ENCODE data around the gene KCTD15. TPM values are rescaled to one million over a fixed set of nuclear protein-coding genes. Genes with fewer than 3 reads are reported as not detected.

The KCTD15 gene
- total and polyA plus RNA-seq, 2 donors (not counting 1 experiment from before 2014, with no cell fraction given), result 0.54 to 0.81 TPM

- H3K9me3 ChIP-seq (ENCODE audit: control extremely low read depth in 1 of 3, control insufficient read depth in 2 of 3, insufficient read depth in 1 of 3, low read length in 2 of 3), result peaks cover 0 to 8% (median 0%) of the 10 kb centered on the region in 3 donors
- H3K27me3 ChIP-seq (replicated peaks in 1 of 4; ENCODE audit: control extremely low read depth in 1 of 4, control insufficient read depth in 3 of 4, insufficient read depth in 4 of 4, low read length in 3 of 4), result no peaks in the 10 kb centered on the region
- Mint-ChIP-seq H3K4me3 (no peak overlapping the region), H3K4me1 (no peaks in the 10 kb centered on the region), H3K27ac (no peak overlapping the region), H3K27me3 (peaks cover 20% of the 10 kb centered on the region), H3K9me3 (ENCODE audit: insufficient read depth) (no peaks in the 10 kb centered on the region)
- no peak overlapping the region for H3K4me2 ChIP-seq (replicated peaks; ENCODE audit: low read depth, low read length, poor library complexity, severe bottlenecking)
- H3K9ac ChIP-seq (ENCODE audit: low read length), result no peak overlapping the region
- no peaks in the 10 kb centered on the region for H3K36me3 ChIP-seq (replicated peaks in 1 of 2; ENCODE audit: control extremely low read depth in 1 of 2, control insufficient read depth in 1 of 2, extremely low read depth in 1 of 2, insufficient read depth in 2 of 2, low read length in 1 of 2)
- CTCF ChIA-PET, result interaction anchor here (0.9 to 1.6 kb wide), 4 partner anchors 9 to 339 kb away, joined by 3 to 9 read pairs (median 4); no protein-coding TSS in a partner anchor
- no peaks in the 10 kb centered on the region for H3K4me1 ChIP-seq (ENCODE audit: control insufficient read depth in 2 of 2, insufficient read depth in 2 of 2, low read length in 2 of 2)
- no peak overlapping the region for H3K27ac ChIP-seq (ENCODE audit: low read length in 2 of 2)
- TF ChIP-seq CTCF (IDR thresholded peaks at IDR 0.05), result no peak
- no peak for TF ChIP-seq EZH2 (IDR thresholded peaks at IDR 0.05; ENCODE audit: borderline replicate concordance, insufficient read depth, low read depth, low read length, poor library complexity, severe bottlenecking)
- H2AFZ ChIP-seq (ENCODE audit: insufficient read depth, low read depth, low read length, poor library complexity, severe bottlenecking), result no peak overlapping the region
- POLR2A ChIA-PET, result no interaction called here
- H3K79me2 ChIP-seq (ENCODE audit: control insufficient read depth, insufficient read depth, low read length), result no peaks in the 10 kb centered on the region
- 72% methylated on average over 5 of the region's 6 CpGs for WGBS (ENCODE audit: insufficient coverage)
- H3K4me3 ChIP-seq (ENCODE audit: control extremely low read depth in 1 of 5, extremely low read depth in 1 of 5, insufficient read depth in 1 of 5, low read depth in 2 of 5, low read length in 4 of 5), result no peak overlapping the region
- intact Hi-C loops (cut with micrococcal nuclease), result no loop called here
- no peaks in the 10 kb centered on the region for H4K20me1 ChIP-seq (ENCODE audit: control insufficient read depth, insufficient read depth, low read length, poor library complexity, severe bottlenecking)
- ATAC-seq (ENCODE audit: low read depth), result no peak
- no peak for DNase-seq
Measured at GRCh38 chr19:33769208-33769607, 27.5 kb upstream of the KCTD15 start.

GRCh38 chr19:33770107-33770506 is 26.6 kb upstream of the KCTD15 start:
- H3K27ac Mint-ChIP-seq, result no peak overlapping the region
- POLR2A ChIA-PET, result no interaction called here
- Histone ChIP-seq H3K9me3 (ENCODE audit: control extremely low read depth in 1 of 3, control insufficient read depth in 2 of 3, insufficient read depth in 1 of 3, low read length in 2 of 3) (peaks cover 0 to 8% (median 0%) of the 10 kb centered on the region in 3 donors), H3K79me2 (ENCODE audit: control insufficient read depth, insufficient read depth, low read length) (no peaks in the 10 kb centered on the region), H3K36me3 (replicated peaks in 1 of 2; ENCODE audit: control extremely low read depth in 1 of 2, control insufficient read depth in 1 of 2, extremely low read depth in 1 of 2, insufficient read depth in 2 of 2, low read length in 1 of 2) (no peaks in the 10 kb centered on the region), H3K4me2 (replicated peaks; ENCODE audit: low read depth, low read length, poor library complexity, severe bottlenecking) (no peak overlapping the region), H2AFZ (ENCODE audit: insufficient read depth, low read depth, low read length, poor library complexity, severe bottlenecking) (no peak overlapping the region), H3K9ac (ENCODE audit: low read length) (no peak overlapping the region), H3K4me1 (ENCODE audit: control insufficient read depth in 2 of 2, insufficient read depth in 2 of 2, low read length in 2 of 2) (no peaks in the 10 kb centered on the region), H3K27ac (ENCODE audit: low read length in 2 of 2) (no peak overlapping the region), H3K4me3 (ENCODE audit: control extremely low read depth in 1 of 5, extremely low read depth in 1 of 5, insufficient read depth in 1 of 5, low read depth in 2 of 5, low read length in 4 of 5) (no peak overlapping the region), H3K27me3 (replicated peaks in 1 of 4; ENCODE audit: control extremely low read depth in 1 of 4, control insufficient read depth in 3 of 4, insufficient read depth in 4 of 4, low read length in 3 of 4) (no peaks in the 10 kb centered on the region), H4K20me1 (ENCODE audit: control insufficient read depth, insufficient read depth, low read length, poor library complexity, severe bottlenecking) (no peaks in the 10 kb centered on the region)
- ATAC-seq (ENCODE audit: low read depth), result no peak
- WGBS (ENCODE audit: insufficient coverage), result 88% methylated on average over 6 of the region's 8 CpGs
- CTCF ChIA-PET, result interaction anchor here (1.6 kb wide), 1 partner anchor 8 kb away, joined by 9 read pairs; no protein-coding TSS in a partner anchor
- no peaks in the 10 kb centered on the region for H3K4me1 Mint-ChIP-seq
- peaks cover 19% of the 10 kb centered on the region for H3K27me3 Mint-ChIP-seq
- DNase-seq, result no peak
- no peaks in the 10 kb centered on the region for H3K9me3 Mint-ChIP-seq (ENCODE audit: insufficient read depth)
- H3K4me3 Mint-ChIP-seq, result no peak overlapping the region
- intact Hi-C loops (cut with micrococcal nuclease), result no loop called here
- no peak for TF ChIP-seq CTCF (IDR thresholded peaks at IDR 0.05)
- TF ChIP-seq EZH2 (IDR thresholded peaks at IDR 0.05; ENCODE audit: borderline replicate concordance, insufficient read depth, low read depth, low read length, poor library complexity, severe bottlenecking), result no peak
